ENCODE data around the gene NUP62CL.

Gene NUP62CL, protein sequence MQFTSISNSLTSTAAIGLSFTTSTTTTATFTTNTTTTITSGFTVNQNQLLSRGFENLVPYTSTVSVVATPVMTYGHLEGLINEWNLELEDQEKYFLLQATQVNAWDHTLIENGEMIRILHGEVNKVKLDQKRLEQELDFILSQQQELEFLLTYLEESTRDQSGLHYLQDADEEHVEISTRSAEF

DNA sequence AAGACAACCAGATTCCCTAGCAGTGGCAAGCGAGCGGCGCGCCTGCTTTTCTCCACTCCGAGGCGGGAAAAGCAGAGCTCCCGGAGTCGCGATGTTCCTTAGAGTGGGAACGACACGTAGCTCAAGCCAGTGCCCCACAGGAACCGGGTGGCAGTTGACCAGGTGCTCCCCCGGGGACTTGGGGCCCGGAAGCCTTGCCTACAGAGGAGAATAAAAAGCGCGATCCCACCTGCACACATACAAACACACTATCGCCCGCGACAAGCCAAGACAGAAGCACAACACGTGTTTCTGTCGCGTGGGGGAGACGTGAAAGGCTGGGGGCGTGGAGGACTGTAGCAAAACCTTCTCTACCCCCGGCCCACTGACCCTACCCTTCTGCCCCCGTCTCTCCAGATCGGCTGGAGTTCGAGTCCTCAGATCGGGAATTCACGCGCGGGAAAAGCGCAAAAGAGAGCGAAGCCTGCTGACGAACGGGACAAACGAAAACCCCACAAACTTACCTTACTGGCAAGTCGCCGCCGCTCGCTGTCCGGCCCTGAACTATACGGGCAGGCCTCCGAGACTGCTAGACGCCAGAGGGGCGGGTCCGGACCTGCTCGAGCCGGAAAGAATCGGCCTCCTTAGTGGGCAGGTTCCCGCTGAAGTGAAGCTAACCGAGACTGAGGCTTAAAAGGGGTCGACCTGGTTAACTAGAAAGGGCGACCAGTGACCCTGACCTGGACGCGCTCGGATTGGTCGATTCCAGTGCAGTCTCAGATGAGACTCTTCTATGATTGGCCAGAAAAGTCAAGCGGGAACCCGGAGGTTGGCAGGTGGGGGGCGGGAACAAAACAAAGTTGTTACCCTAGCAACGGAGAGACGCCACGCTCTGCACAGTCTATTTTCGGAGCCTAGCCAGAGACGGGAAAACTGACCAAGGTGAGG lies at the start of gene NUP62CL, which contains the start of gene DNAAF6:
Gene NUP62CL (minus strand): TSS at position 664 of the 927 bp plus-strand sequence. CDS start 31,287 bp downstream, outside the sequence.
Gene DNAAF6 (plus strand): TSS at position 842 of the 927 bp plus-strand sequence. CDS start 6,265 bp downstream, outside the sequence.
- peak within 1 kb of the TSS; percentile 33 for H3K4me3 ChIP-seq (replicated peaks; ENCODE audit: low read depth, low read length)

GRCh38 chrX:107228486-107228819 lies 22.2 kb upstream of the NUP62CL start:
- TF ChIP-seq CTCF (IDR thresholded peaks at IDR 0.05; ENCODE audit: low read depth, low read length, missing control alignments): no peak
- H3K4me3 ChIP-seq (replicated peaks; ENCODE audit: low read depth, low read length): no peak overlapping the region
- DNase-seq (ENCODE audit: extremely low read depth, low read depth): no peak

More for the DNA sequence above, at the start of gene NUP62CL, which contains the start of gene DNAAF6:
- peak; percentile 2 for DNase-seq (ENCODE audit: extremely low read depth, low read depth)
- no peak for TF ChIP-seq CTCF (IDR thresholded peaks at IDR 0.05; ENCODE audit: low read depth, low read length, missing control alignments)

- H3K4me3 ChIP-seq (replicated peaks; ENCODE audit: low read depth, low read length): no peak overlapping the region
- no peak for TF ChIP-seq CTCF (IDR thresholded peaks at IDR 0.05; ENCODE audit: low read depth, low read length, missing control alignments)
- DNase-seq (ENCODE audit: extremely low read depth, low read depth): no peak
Observed at GRCh38 chrX:107227780-107228485, 21.7 kb upstream of the NUP62CL start.

DNA sequence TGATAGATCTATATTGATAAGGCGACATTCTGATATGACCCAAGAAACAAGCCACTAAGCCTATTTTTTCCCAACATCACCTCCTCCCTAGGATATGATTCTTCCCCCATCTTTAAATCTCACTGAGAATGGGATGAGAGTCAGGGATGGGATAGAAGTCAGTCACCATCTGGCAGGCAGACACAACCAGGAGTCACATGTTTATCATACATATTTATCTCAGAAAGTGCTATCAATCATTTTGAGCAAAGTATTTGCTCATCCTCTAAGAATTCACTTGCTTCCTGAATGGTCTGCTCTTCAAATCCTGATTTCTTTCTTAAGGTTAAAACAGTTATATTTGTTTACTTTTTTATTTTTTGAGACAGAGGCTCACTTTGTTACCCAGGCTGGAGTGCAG lies 20.5 kb upstream of the NUP62CL start:
- DNase-seq (ENCODE audit: extremely low read depth, low read depth): no peak
- TF ChIP-seq CTCF (IDR thresholded peaks at IDR 0.05; ENCODE audit: low read depth, low read length, missing control alignments): no peak
- H3K4me3 ChIP-seq (replicated peaks; ENCODE audit: low read depth, low read length): no peak overlapping the region

- no peak for DNase-seq (ENCODE audit: extremely low read depth, low read depth)
- no peak overlapping the region for H3K4me3 ChIP-seq (replicated peaks; ENCODE audit: low read depth, low read length)
- no peak for TF ChIP-seq CTCF (IDR thresholded peaks at IDR 0.05; ENCODE audit: low read depth, low read length, missing control alignments)
Observed at GRCh38 chrX:107213477-107213876, 7.2 kb upstream of the NUP62CL start.

- H3K4me3 ChIP-seq (replicated peaks; ENCODE audit: low read depth, low read length): no peak overlapping the region
- no peak for DNase-seq (ENCODE audit: extremely low read depth, low read depth)
- no peak for TF ChIP-seq CTCF (IDR thresholded peaks at IDR 0.05; ENCODE audit: low read depth, low read length, missing control alignments)
Observed at GRCh38 chrX:107207943-107208342, 1.7 kb upstream of the NUP62CL start.
